ENCODE data around the gene ARHGEF28. TPM values are rescaled to one million over a fixed set of nuclear protein-coding genes. Genes with fewer than 3 reads are reported as not detected.

Gene ARHGEF28
- total RNA-seq, 1 donor: 0.27 TPM

DNA sequence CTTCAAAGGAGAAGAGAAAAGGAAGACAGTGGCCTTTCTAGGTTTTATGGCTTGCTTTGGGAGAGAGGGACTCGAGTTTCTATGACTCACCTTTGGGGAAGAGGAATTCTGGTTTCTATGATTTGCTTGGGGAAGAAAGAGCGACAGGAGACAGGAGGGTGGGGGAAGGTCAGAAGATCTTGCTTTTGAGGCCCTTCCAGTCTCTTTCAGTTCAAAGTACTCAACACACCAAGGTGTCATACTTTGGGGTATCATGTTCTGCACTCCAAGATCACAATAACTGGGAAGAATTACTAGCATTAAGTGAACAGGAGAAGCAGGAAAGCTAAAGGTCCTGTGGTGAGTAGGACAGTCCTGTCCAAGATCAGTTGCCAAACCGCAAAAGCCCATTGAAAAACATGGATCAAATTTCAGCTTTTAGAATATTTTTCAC, 324.5 kb downstream of the ARHGEF28 start:
- DNase-seq (ENCODE audit: low read depth in 2 of 3, low spot score in 2 of 3): no peak

DNA sequence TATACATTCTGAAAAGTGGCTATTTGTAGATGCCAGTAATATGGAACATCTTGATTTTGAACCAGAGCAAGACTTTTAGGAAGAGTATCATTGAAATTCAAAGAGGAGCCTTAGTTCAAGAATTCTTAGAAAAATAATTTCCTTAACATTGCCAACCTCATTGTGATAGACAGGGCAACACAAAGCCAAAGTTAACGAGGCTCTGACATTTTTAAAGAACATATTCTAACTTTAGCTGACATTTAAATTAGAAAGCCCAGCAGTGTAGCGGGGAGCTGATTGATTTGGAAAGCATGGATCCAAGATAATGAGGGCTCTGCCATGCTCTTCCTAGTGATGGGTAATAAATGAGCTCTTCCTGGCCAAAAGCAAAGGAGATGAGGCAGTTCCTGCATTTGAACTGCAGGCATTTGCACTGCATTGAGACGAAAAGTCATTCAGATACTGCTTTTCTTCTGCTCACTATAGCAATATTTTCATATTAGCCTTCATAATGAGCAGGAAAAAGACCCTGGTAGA, 325.0 kb downstream of the ARHGEF28 start:
- no peak for DNase-seq (ENCODE audit: low read depth in 2 of 3, low spot score in 2 of 3)

DNA sequence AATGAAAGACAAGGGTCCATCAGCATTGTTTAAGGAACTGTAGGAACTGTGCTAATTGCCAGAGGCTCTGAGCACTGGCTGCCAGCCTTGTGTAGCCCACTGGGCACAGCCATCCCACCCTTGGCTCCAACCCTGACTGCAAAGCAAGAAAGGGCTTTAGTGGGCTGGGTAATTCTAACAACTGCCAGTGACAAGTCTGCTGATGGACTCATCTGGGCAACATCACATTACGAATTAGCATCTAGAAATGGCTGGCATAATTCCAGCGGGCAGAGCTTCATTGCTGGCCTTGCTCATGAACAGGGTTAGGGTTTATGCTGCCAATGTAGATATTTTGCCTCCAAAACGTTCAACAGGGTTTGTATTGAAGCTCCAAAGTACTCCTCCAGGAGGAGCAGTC, 326.9 kb downstream of the ARHGEF28 start:
- DNase-seq (ENCODE audit: low read depth in 2 of 3, low spot score in 2 of 3): no peak

DNA sequence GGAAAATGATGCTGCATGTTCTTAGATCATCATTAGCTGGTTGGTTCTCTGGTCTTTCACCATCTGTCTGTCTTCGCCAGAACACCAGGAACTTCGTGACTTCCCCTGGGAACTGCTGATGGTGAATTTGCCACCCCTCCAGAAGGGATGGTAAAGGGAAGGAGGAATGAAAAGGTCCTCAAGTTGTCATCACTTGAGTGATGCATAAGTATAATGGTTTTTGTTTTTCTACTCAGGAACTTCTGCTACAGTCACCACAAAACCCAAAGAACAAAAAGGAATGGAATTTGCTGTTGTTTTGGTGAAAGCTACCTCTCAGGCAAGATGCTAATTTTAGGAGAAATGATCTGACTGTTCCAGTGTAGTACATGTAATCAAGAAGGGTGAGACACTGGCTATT, 328.4 kb downstream of the ARHGEF28 start:
- no peak for DNase-seq (ENCODE audit: low read depth in 2 of 3, low spot score in 2 of 3)

DNA sequence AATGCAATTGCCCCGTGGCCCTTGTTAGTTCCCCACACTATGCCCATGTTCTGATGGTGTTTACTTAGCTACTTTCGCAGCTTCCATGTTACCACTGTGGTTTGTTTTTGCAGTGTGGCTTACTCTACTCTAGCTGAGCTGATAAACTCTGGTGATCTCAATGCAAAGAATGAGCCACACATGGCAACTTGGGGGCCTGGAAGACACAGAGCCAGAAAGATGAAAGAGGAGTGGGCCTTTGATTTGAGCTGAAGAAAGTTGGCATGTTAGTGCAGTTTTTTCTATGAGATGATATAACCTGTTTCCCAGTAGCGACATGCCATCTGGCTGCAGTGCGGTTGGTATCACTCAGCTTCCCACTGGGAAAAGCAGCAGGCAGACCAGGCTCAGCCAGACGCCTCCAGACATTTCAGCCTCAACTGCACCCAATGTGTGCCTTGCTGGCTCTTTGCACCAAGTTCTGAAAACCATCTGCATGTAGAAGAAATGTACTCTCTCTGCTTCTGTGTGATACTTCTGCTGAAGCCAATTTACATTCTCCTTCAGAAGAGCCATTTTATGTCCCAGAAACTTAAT, 329.4 kb downstream of the ARHGEF28 start:
- DNase-seq (ENCODE audit: low read depth in 2 of 3, low spot score in 2 of 3): no peak

DNA sequence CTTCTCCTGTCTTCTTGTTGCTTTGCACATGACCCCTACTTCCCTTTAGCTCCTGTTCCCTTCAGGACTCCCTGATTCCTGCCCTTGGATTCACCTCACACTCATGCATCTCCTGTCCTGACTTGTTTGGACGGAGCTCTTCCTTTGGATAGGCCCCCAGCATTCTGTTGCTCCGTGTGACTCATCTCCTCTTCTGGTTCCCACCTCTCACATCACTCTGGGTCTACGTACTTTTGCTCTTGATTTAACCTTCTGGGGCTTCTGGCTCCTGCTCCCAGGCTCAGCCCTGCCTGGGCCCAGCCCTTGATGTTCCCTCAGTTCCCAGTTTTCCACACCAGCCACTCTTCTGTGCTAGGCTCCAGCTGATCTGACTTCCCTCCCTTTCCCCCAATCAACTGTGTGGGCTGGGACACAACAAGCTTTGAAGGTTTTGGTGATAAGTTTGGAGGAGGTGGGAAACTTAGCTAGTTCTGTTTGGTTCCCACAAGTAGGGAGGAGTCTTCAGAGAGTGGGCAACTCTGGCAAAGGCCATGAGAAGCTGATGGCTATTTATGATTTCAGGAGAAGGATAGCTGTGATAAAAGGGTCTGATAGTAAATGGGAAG, 331.5 kb downstream of the ARHGEF28 start:
- DNase-seq (ENCODE audit: low read depth in 2 of 3, low spot score in 2 of 3): no peak

DNA sequence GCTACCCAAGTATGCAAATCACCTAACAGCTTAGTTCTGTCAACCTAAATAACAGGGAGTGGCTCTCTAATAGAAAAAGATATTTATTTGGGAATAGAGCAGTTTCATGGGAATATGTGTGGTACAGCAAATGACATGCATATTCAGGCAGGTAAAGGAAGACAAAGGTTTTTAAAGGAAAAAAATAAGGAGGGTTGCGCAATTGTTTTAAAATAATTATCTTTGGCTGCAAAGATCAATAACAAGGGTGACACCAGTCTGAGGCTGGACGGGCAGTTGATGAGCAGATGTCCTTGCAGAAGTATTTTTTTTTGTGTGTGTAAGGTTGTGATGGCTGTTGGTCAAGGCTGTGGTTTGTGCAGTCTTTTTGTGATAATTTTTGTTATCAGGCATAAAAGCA, 332.0 kb downstream of the ARHGEF28 start:
- no peak for DNase-seq (ENCODE audit: low read depth in 2 of 3, low spot score in 2 of 3)

DNA sequence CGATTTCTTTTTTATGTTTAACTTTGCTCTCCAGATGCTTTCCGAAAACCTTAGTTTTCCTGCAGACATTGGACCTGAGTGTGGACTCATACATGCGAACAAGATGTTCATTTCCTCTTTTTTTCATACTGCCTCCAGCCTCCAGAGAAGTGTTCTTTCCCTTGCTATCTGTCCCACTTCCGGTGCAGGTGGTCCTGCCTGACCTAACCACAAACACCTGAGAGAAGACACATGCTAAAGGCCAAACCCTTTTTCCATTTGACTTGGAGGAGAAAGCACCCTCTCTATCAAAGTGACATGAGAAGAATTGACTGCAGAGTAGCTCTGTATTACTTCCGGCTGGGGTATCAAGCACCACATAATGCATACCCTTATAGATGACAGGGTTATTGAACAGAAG, 334.0 kb downstream of the ARHGEF28 start:
- no peak for DNase-seq (ENCODE audit: low read depth in 2 of 3, low spot score in 2 of 3)

DNA sequence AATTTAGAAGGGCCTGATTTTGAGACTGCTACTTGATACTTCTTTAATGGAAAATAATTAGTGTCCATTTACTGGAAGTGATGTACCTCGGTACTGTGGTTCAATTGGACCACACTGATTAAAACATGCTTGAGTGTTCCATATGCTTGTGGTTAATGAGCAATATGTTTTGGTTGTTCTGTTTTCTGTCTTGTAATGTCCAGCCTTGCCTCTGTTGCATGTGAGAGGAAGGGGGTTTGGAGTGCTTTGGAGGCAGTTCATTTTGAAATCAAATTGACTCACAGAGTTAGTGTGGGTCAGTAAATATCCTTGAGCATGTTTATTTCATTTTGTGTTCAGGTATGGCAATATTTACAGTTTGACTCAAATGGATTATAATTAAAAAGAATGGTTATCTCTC, 334.4 kb downstream of the ARHGEF28 start:
- no peak for DNase-seq (ENCODE audit: low read depth in 2 of 3, low spot score in 2 of 3)

DNA sequence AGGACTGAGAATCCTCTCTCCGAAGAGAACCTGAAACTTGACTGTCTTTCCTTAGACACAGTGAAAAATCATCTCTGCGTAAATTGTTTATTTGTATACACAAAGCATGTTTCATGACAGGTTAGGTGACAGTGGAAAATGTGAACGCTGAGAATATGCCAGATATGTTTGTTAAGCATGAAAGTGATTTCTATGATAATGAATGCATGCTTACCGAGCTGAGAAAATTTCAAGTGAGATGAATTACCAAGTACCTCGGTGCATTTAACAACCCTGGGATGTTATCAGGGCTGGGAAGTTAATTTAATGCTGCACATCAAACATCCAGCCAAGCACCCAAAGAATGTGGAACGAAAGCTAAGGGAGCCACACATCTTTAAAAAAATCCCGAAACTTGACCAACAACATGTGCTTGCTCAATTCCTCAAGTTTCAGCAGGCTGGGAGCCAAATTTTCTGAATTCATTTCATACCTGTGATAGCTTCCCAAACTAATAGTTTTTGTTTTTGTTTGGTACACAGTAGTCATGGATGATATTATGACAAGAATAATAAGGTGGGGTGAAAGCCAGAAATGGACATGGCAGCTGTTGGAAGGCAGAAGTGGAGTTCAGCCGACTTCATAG, 336.9 kb downstream of the ARHGEF28 start:
- no peak for DNase-seq (ENCODE audit: low read depth in 2 of 3, low spot score in 2 of 3)

DNA sequence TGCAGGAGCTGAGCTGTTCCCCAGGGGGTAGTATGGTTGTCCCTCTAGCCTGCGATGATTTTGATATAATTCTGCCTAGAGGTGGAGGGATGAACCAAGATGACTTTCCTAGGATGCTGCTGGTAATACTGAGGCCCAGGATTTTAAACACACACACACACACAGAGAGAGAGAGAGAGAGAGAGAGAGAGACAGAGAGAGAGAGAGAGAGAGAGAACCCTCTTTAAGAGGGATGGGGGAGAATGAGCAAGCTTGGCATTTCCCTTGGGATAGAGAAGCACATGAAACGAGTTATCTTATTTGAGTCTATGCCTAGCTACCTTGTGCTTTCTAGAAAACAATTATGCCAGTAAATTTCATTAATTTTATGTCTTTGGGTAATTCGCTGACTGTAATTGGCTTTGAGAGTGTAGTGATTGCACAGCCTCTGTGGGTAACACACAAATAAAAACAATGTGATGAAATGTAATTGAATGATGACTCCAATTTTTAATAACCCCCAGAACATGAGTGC, 338.4 kb downstream of the ARHGEF28 start:
- no peak for DNase-seq (ENCODE audit: low read depth in 2 of 3, low spot score in 2 of 3)

DNA sequence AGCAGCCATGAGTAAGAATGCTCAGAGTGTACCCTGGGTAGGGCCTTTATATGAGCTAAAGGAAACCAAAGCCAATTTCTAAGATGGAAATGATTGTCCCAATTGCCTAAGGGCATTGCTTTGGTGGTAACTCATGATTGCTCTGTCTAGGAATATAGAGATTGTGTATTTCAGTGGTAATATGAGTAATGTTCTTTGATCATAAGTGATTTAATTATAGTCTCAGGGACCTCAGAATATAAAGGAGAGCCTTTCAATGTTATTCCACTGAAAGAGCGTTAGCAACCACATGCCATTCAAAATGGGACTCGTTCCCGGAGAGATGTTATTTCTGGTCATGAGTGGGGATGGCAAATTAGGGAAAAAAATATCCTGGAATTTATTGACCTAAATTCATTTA, 340.5 kb downstream of the ARHGEF28 start:
- no peak for DNase-seq (ENCODE audit: low read depth in 2 of 3, low spot score in 2 of 3)

DNA sequence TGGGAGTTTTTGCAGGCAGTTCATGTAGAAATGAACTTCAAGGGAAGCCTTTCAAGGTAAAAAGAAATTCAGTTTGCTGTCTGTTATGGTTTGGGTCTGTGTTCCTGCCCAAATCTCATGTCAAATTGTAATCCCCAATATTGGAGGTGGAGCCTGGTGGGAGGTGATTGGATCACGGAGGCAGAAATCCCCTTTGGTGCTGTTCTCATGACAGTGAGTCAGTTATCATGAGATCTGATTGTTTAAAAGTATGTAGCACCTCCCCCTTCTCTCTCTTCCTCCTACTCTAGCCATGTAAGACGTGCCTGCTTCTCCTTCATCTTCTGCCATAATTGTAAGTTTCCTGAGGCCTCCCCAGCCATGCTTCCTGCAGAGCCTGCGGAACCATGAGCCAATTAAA, 341.4 kb downstream of the ARHGEF28 start:
- no peak for DNase-seq (ENCODE audit: low read depth in 2 of 3, low spot score in 2 of 3)

DNA sequence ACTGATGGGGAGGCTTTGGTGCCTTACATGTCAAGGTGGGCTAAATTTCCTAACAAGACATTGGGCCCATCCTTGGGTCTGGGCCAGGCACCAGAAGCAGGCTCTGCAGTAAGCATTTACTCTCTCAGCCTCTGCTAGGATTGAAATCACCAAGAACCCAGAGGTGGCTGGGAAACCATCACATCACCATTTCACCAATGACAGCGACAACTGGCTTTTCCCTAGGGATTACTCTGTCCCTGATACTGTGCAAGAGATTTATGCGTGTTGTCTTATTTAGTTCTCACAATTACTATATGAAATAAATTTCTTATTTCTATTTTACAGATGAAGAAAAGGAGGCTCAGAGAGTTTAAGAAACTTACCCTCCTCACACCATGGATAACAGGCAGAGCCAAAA, 342.2 kb downstream of the ARHGEF28 start:
- DNase-seq (ENCODE audit: low read depth in 2 of 3, low spot score in 2 of 3): no peak

DNA sequence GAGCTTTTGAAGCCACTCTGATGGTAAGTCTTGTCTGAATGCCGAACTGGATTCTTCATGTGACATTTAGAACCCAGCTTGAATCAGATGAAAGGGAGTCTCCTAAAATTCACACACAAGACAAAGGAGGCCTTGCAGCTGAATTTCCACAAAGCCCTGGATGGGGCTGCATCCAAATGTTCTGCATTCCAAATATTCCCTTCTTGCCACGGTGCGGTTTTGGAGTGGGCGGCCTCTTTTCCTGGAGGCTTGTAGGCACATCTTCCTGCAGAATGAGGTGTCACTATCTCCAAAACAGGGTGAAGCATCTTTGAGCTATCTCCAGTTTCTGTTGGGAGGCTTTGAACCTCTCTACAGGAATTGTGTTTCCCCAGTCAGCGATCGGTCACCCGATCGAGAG, 342.7 kb downstream of the ARHGEF28 start:
- no peak for DNase-seq (ENCODE audit: low read depth in 2 of 3, low spot score in 2 of 3)

DNA sequence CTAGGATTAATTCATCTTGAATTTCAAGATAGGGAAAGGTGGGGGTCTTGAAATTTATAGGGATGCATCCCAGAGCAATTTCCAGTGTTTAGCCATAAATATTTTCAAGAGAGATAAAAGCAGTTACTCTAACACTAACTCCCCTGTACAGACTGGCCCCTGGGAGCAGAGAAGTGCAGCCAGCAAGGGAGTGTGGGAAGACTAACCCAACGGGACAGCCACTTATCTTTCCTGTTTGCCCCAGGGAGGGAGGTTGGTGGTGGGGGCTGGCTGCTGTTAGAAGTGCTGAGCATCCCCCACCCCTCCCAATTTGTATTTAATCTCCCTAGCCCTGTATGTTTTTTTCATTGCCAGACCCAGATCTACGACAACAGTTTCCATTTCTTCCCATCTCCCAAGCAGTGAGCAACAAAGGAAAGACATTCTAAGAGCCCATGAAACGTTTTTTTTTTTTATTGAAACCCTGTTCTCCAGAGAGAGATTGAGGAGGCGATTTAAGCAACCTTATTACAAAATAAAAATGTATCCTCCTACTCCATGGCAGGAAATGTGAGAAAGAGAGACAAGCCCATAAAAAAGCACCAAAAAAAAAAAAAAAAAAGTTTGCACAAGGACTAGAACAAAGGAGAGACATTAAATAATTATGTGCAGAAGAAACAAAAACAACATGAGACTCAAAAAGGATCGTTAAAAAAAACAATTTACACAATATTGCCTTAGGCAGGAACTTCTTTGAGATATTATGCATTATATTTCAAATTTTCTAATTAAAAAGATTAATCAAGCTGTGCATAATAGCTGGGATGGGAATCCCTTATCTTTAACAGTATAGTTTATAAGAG, 343.4 kb downstream of the ARHGEF28 start:
- no peak for DNase-seq (ENCODE audit: low read depth in 2 of 3, low spot score in 2 of 3)

DNA sequence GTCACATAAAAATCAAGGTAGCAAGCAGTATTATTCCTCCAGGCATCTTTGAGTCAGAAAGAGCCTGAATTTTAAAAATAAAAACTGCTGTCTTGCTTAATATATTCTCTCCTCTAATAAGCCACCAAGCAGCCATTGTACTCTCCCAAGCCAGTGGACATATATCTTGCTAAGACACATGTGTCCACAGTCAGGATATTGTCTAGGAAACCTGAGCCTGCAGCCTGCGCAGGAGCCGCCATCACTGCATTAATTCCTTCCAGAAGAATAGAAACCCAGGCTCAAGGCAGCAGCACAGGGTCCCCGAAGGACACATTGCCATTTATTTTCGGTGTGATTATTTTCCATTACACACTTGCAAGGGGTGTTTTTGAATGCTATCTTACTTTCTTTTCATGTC, 345.3 kb downstream of the ARHGEF28 start:
- no peak for DNase-seq (ENCODE audit: low read depth in 2 of 3, low spot score in 2 of 3)

DNA sequence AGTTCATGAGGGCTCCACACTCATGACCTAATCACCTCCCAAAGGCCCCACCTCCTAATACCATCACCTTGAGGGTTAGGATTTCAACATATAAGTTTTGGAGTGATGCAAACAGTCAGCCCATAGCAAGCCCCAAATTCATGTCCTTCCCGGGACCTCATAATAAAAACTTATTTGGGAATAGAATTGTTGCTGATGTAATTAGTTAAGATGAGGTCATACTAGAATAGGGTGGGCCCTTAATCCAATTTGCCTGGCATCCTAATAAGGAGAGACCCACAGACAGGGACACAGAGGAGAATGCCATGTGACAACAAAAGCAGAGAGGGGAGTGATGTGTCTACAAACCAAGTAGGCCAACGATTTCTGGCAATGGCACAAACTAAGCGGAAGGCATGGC, 347.1 kb downstream of the ARHGEF28 start:
- no peak for DNase-seq (ENCODE audit: low read depth in 2 of 3, low spot score in 2 of 3)

DNA sequence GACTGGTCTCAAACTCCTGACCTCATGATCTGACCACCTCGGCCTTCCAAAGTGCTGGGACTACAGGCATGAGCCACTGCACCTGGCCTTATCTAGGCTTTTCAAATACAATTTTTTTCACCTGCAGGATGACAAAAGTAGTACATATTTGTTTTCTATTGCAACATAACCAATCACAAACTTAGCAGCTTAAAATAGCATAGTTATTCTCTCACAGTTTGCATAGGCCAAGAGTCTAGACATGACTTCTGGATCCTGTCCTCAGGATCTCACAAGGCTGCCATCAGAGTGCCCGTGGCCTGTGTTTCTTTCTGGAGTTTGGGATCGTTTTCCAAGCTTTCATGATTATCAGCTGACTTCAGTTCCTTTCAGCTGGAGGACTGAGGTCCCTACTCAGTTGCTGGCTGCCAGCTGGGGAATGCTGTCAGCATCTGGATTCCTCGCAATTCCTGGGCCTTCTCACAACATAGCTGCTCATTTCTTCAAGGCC, 348.9 kb downstream of the ARHGEF28 start:
- DNase-seq (ENCODE audit: low read depth in 2 of 3, low spot score in 2 of 3): no peak

DNA sequence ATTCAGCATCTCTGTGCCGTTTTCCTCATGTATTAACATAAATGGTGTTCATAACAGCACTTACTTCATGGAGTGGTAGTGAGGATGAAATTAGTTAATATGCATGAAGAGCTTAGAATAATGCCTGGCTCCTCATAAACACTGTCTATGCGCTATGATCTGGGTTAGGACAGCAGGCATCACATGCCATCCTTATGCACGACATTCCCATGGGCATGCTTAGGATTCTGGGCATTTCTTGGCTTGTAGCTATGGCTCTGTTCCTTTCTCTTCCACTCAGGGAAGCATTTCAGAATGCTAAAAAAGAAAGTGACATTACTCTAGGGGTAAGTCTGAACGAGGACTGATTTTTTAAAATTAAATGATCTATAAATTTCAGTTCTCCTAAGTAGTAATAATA, 349.8 kb downstream of the ARHGEF28 start:
- DNase-seq (ENCODE audit: low read depth in 2 of 3, low spot score in 2 of 3): no peak

DNA sequence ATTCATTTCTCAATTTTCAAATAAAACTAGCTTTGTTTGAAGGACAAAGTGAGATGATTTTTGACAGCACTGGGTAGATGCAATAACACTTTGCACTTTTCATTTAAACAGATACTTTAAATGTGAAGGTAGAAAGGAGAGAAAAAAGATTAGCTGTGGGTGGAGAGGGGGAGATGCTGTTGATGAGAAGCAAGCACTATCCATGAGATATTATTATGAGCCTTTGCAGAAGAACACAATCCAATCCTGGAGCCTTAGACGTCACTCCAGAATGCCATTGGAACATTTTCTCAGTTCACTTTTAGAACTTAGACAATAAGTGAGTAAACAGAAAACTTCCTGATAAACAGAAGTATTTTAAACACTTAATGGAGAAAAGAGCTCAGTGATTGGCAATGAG, 351.1 kb downstream of the ARHGEF28 start:
- no peak for DNase-seq (ENCODE audit: low read depth in 2 of 3, low spot score in 2 of 3)
